Mesenchymal stem cell (in vitro differentiated cells and primary cell): ENCODE data around the gene FOLR2.

Source experiments
- DNase-seq: peaks from one replicate; pipeline ENCODE4 v3.0.0-alpha.2; 2013
- H2AFZ ChIP-seq: one replicate; pipeline ENCODE4 v1.6.1; 2013; ENCODE audit warnings: low read depth, mild to moderate bottlenecking, control low read depth, inconsistent platforms, low read length, moderate library complexity
- H2AK5ac ChIP-seq: 2 replicates; pipeline ENCODE4 v1.6.1; 2013; ENCODE audit warnings: low read length, moderate library complexity, mild to moderate bottlenecking, inconsistent platforms; ENCODE audit not compliant: severe bottlenecking
- H2BK120ac ChIP-seq: one replicate; pipeline ENCODE4 v1.6.1; 2013; ENCODE audit warnings: low read depth, mild to moderate bottlenecking, inconsistent platforms, low read length, moderate library complexity
- H2BK12ac ChIP-seq, 2 experiments: one replicate each; pipeline ENCODE4 v1.6.1; 2013; ENCODE audit warnings: inconsistent platforms in 2 of 2, low read length in 2 of 2, mild to moderate bottlenecking in 2 of 2, moderate library complexity in 2 of 2, control low read depth in 1 of 2
- H2BK15ac ChIP-seq: one replicate; pipeline ENCODE4 v1.6.1; 2013; ENCODE audit warnings: mild to moderate bottlenecking, low read depth, inconsistent platforms; ENCODE audit not compliant: poor library complexity, severe bottlenecking
- H2BK5ac ChIP-seq: 2 replicates; pipeline ENCODE4 v1.6.1; 2013; ENCODE audit warnings: low read depth, mild to moderate bottlenecking, low read length, control low read depth, inconsistent platforms; ENCODE audit not compliant: poor library complexity, severe bottlenecking
- H3K14ac ChIP-seq, 2 experiments: one replicate each; pipeline ENCODE4 v1.6.1; 2013; ENCODE audit warnings: inconsistent platforms in 2 of 2, low read length in 2 of 2, control low read depth in 1 of 2, mild to moderate bottlenecking in 1 of 2, moderate library complexity in 1 of 2
- H3K18ac ChIP-seq, 2 experiments: one replicate each; pipeline ENCODE4 v1.6.1; 2013; ENCODE audit warnings: inconsistent platforms in 2 of 2, low read length in 2 of 2, control low read depth in 1 of 2, low read depth in 1 of 2, mild to moderate bottlenecking in 1 of 2
- H3K23ac ChIP-seq, 2 experiments: one replicate each; pipeline ENCODE4 v1.6.1; 2013; ENCODE audit warnings: inconsistent platforms in 2 of 2, low read length in 2 of 2, mild to moderate bottlenecking in 2 of 2, moderate library complexity in 2 of 2, control low read depth in 1 of 2
- H3K27ac ChIP-seq: 2 replicates; pipeline ENCODE4 v1.5.1; 2013; ENCODE audit warnings: mild to moderate bottlenecking, moderate library complexity, low read length, control low read depth, inconsistent platforms; ENCODE audit not compliant: poor library complexity, severe bottlenecking
- H3K27me3 ChIP-seq, 2 experiments: 2 replicates each; pipeline versions ENCODE4 v1.6.1 to v1.7.0; 2013; ENCODE audit warnings: low read length in 2 of 2, mild to moderate bottlenecking in 2 of 2, moderate library complexity in 2 of 2, control low read depth in 1 of 2, inconsistent platforms in 1 of 2; ENCODE audit not compliant: control insufficient read depth in 1 of 2, insufficient read depth in 1 of 2
- H3K36me3 ChIP-seq, 2 experiments: 2 replicates each; pipeline versions ENCODE4 v1.6.1 to v1.7.0; 2013; ENCODE audit warnings: low read length in 2 of 2, control low read depth in 1 of 2, inconsistent platforms in 1 of 2, low read depth in 1 of 2, mild to moderate bottlenecking in 1 of 2; ENCODE audit not compliant: insufficient read depth in 2 of 2, control insufficient read depth in 1 of 2
- H3K4ac ChIP-seq, 2 experiments: one replicate each; pipeline ENCODE4 v1.6.1; 2013; ENCODE audit warnings: inconsistent platforms in 2 of 2, low read length in 2 of 2, mild to moderate bottlenecking in 2 of 2, moderate library complexity in 2 of 2, control low read depth in 1 of 2, low read depth in 1 of 2
- H3K4me1 ChIP-seq: 2 replicates; pipeline ENCODE4 v1.6.1; 2013; ENCODE audit warnings: low read depth, low read length, control low read depth; ENCODE audit not compliant: control insufficient read depth, insufficient read depth
- H3K4me2 ChIP-seq: 2 replicates; pipeline ENCODE4 v1.6.1; 2013; ENCODE audit warnings: low read length, mild to moderate bottlenecking, inconsistent platforms; ENCODE audit not compliant: poor library complexity, severe bottlenecking
- H3K4me3 ChIP-seq, 2 experiments: 2 replicates each; pipeline versions ENCODE4 v1.5.1 to v1.7.0; 2013; ENCODE audit warnings: low read length in 2 of 2, mild to moderate bottlenecking in 2 of 2, control low read depth in 1 of 2, low read depth in 1 of 2; ENCODE audit not compliant: insufficient read depth in 1 of 2
- H3K79me1 ChIP-seq: replicated peaks from 2 replicates; pipeline ENCODE4 v1.6.1; 2013; ENCODE audit warnings: mild to moderate bottlenecking, control low read depth, low read length, inconsistent platforms; ENCODE audit not compliant: poor library complexity, severe bottlenecking
- H3K9ac ChIP-seq: 2 replicates; pipeline ENCODE4 v1.7.0; 2013; ENCODE audit warnings: mild to moderate bottlenecking, low read length, moderate library complexity
- H3K9me3 ChIP-seq: 2 replicates; pipeline ENCODE4 v1.7.0; 2013; ENCODE audit warnings: mild to moderate bottlenecking, low read length; ENCODE audit not compliant: control insufficient read depth
- H4K8ac ChIP-seq: one replicate; pipeline ENCODE4 v1.6.1; 2013; ENCODE audit warnings: inconsistent platforms, mild to moderate bottlenecking, low read length, moderate library complexity
- H4K91ac ChIP-seq: one replicate; pipeline ENCODE4 v1.6.1; 2013; ENCODE audit warnings: mild to moderate bottlenecking, low read length, inconsistent platforms
- WGBS: methylation state at CpG from one replicate; pipeline ENCODE4 v1.1.7; 2013; ENCODE audit warnings: mixed read lengths; 5-methylcytosine and 5-hydroxymethylcytosine counted together

The FOLR2 gene

GRCh38 chr11:72173291-72173690 is 43.3 kb upstream of the FOLR2 start:
- H3K9ac ChIP-seq = no peak overlapping the region
- no peaks in the 10 kb centered on the region for H3K36me3 ChIP-seq
- H3K27ac ChIP-seq = no peak overlapping the region
- no peak for DNase-seq
- no peak overlapping the region for H2AFZ ChIP-seq
- no peak overlapping the region for H2BK120ac ChIP-seq
- no peaks in the 10 kb centered on the region for H3K79me1 ChIP-seq
- WGBS = 89% methylated on average over 2 of the region's 3 CpGs
- no peak overlapping the region for H3K4ac ChIP-seq
- H3K9me3 ChIP-seq = no peaks in the 10 kb centered on the region
- no peak overlapping the region for H2BK5ac ChIP-seq
- H3K4me2 ChIP-seq = no peak overlapping the region
- no peak overlapping the region for H2BK15ac ChIP-seq
- no peak overlapping the region for H3K23ac ChIP-seq
- H2BK12ac ChIP-seq = no peak overlapping the region
- H4K8ac ChIP-seq = no peak overlapping the region
- no peak overlapping the region for H3K14ac ChIP-seq
- no peak overlapping the region for H3K4me3 ChIP-seq
- H4K91ac ChIP-seq = no peak overlapping the region
- H3K27me3 ChIP-seq = peaks cover 0 to 13% of the 10 kb centered on the region in 2 experiments
- no peak overlapping the region for H2AK5ac ChIP-seq
- no peak overlapping the region for H3K18ac ChIP-seq
- H3K4me1 ChIP-seq = no peaks in the 10 kb centered on the region

GRCh38 chr11:72174302-72175070 is 42.1 kb upstream of the FOLR2 start:
- H3K4me1 ChIP-seq = no peaks in the 10 kb centered on the region
- H3K23ac ChIP-seq = no peak overlapping the region
- H4K8ac ChIP-seq = no peak overlapping the region
- no peak overlapping the region for H2BK12ac ChIP-seq
- H3K27me3 ChIP-seq = peaks cover 0 to 13% of the 10 kb centered on the region in 2 experiments
- H2AFZ ChIP-seq = no peak overlapping the region
- no peak overlapping the region for H3K4ac ChIP-seq
- no peak overlapping the region for H2BK120ac ChIP-seq
- H3K79me1 ChIP-seq = no peaks in the 10 kb centered on the region
- H3K14ac ChIP-seq = no peak overlapping the region
- H2AK5ac ChIP-seq = no peak overlapping the region
- H3K36me3 ChIP-seq = no peaks in the 10 kb centered on the region
- WGBS = 90% methylated on average over 7 of the region's 8 CpGs
- H3K9ac ChIP-seq = no peak overlapping the region
- peak overlapping the region; percentile 35 for H4K91ac ChIP-seq
- no peak for DNase-seq
- no peak overlapping the region for H3K4me2 ChIP-seq
- no peak overlapping the region for H3K27ac ChIP-seq
- no peak overlapping the region for H2BK5ac ChIP-seq
- no peaks in the 10 kb centered on the region for H3K9me3 ChIP-seq
- H2BK15ac ChIP-seq = no peak overlapping the region
- H3K4me3 ChIP-seq = no peak overlapping the region
- no peak overlapping the region for H3K18ac ChIP-seq

- Histone ChIP-seq H3K4ac (no peak overlapping the region), H3K4me2 (no peak overlapping the region), H4K8ac (no peak overlapping the region), H2BK12ac (no peak overlapping the region), H2BK15ac (no peak overlapping the region), H3K79me1 (no peaks in the 10 kb centered on the region), H3K27ac (no peak overlapping the region), H3K4me1 (no peaks in the 10 kb centered on the region), H3K14ac (no peak overlapping the region), H3K9me3 (no peaks in the 10 kb centered on the region), H3K23ac (no peak overlapping the region), H3K36me3 (no peaks in the 10 kb centered on the region), H2AK5ac (no peak overlapping the region), H3K4me3 (no peak overlapping the region), H2AFZ (no peak overlapping the region), H3K27me3 (peaks cover 14 to 18% of the 10 kb centered on the region in 2 experiments), H3K9ac (no peak overlapping the region), H2BK5ac (no peak overlapping the region), H4K91ac (no peak overlapping the region), H2BK120ac (no peak overlapping the region), H3K18ac (no peak overlapping the region)
- no peak for DNase-seq
- WGBS = 92% methylated on average over 6 of the region's 6 CpGs
Observed at GRCh38 chr11:72177656-72178055, 38.9 kb upstream of the FOLR2 start.

- Histone ChIP-seq H3K36me3 (no peaks in the 10 kb centered on the region), H3K9ac (no peak overlapping the region), H2BK15ac (no peak overlapping the region), H2BK12ac (no peak overlapping the region), H4K91ac (no peak overlapping the region), H2BK120ac (no peak overlapping the region), H3K4me3 (no peak overlapping the region), H3K9me3 (no peaks in the 10 kb centered on the region), H2BK5ac (no peak overlapping the region), H3K4ac (no peak overlapping the region), H3K4me1 (no peaks in the 10 kb centered on the region), H4K8ac (no peak overlapping the region), H2AFZ (no peak overlapping the region), H3K23ac (no peak overlapping the region), H3K27ac (no peak overlapping the region), H3K27me3 (peaks cover 14 to 18% of the 10 kb centered on the region in 2 experiments), H3K79me1 (no peaks in the 10 kb centered on the region), H3K14ac (no peak overlapping the region), H3K4me2 (no peak overlapping the region), H3K18ac (no peak overlapping the region), H2AK5ac (no peak overlapping the region)
- DNase-seq = no peak
- 69% methylated on average over 2 of the region's 7 CpGs for WGBS
Observed at GRCh38 chr11:72179049-72179803, 37.4 kb upstream of the FOLR2 start.
